HL-60 (cell line): ENCODE results near the gene SEMA3B.

ENCODE experiments used
- CTCF ChIP-seq: IDR thresholded peaks from one replicate; pipeline ENCODE4 v1.5.1; 2011; ENCODE audit warnings: low read length, control low read depth, inconsistent platforms; ENCODE audit not compliant: insufficient read depth
- POLR2AphosphoS5 ChIP-seq: IDR thresholded peaks from 2 replicates; pipeline ENCODE4 v1.6.1; 2012; ENCODE audit warnings: low read depth

GRCh38 chr3:50260942-50261441, 8.0 kb upstream of the SEMA3B start:
- TF ChIP-seq POLR2AphosphoS5 (no peak), CTCF (no peak)
